Measurements from ENCODE around the gene GJD4.

The GJD4 gene, protein sequence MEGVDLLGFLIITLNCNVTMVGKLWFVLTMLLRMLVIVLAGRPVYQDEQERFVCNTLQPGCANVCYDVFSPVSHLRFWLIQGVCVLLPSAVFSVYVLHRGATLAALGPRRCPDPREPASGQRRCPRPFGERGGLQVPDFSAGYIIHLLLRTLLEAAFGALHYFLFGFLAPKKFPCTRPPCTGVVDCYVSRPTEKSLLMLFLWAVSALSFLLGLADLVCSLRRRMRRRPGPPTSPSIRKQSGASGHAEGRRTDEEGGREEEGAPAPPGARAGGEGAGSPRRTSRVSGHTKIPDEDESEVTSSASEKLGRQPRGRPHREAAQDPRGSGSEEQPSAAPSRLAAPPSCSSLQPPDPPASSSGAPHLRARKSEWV

GRCh38 chr10:35605191-35605590 is at the start of gene GJD4:
Gene GJD4, plus strand, starts transcription at chr10:35605341. Its CDS starts 227 bp downstream, at chr10:35605568.
- DNase-seq = no peak

DNA sequence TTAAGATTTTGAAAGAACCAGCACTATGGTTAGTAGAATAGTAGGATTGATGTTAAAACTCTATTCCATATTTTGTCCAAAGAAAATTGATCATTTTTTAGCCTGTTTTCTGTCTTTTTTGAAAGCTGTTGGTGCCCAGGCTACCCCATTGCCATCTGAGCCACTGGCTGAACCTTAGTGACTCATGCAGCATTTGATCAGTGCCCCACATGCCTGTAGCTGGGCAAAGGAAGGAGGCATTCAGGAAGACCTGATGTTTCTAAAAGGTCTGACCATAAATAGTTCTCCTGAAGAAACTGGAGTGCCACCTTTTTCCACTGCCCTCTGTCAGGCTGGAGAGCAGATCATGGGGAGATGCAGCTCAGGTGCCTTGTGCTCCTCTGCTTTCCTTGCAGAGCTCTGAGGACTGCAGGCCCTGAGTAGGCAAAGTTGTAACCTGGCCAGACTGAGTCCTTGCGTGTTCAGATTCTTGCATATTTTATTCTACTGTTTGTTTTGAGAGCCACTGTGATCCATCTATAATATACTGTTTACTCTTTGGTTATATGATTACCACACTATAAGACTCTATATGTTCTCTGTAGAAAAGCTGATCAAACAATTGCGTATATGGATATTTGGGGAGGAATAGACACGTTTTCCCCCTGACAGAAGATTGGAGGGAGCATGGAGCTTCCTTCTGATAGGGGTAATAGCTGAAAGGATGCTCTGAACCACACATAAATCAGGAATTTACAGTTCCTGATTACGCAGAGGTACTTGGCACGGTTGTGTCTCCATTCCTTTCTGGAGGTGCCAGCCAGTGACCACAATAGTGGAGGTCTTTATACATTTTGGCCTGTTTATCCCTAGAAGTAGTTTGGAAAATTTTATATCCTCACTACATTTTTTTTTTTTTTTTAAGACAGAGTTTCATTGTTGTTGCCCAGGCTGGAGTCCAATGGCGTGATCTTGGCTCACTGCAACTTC is 48.9 kb upstream of the GJD4 start:
- DNase-seq = no peak

- DNase-seq = no peak
These were observed 46.9 kb upstream of the GJD4 start for GRCh38 chr10:35558276-35558675.

- DNase-seq = no peak
These were observed 45.7 kb upstream of the GJD4 start for GRCh38 chr10:35559416-35559815.

GRCh38 chr10:35561715-35562114 is 43.4 kb upstream of the GJD4 start:
- no peak for DNase-seq

- no peak for DNase-seq
These were observed 42.7 kb upstream of the GJD4 start for GRCh38 chr10:35562427-35562826.

GRCh38 chr10:35563261-35563891 is 41.8 kb upstream of the GJD4 start:
- DNase-seq = peak; percentile 78

GRCh38 chr10:35564341-35564968 is 40.7 kb upstream of the GJD4 start:
- no peak for DNase-seq

GRCh38 chr10:35565602-35566081 is 39.5 kb upstream of the GJD4 start:
- DNase-seq = no peak

GRCh38 chr10:35567951-35568350 is 37.2 kb upstream of the GJD4 start:
- no peak for DNase-seq

DNA sequence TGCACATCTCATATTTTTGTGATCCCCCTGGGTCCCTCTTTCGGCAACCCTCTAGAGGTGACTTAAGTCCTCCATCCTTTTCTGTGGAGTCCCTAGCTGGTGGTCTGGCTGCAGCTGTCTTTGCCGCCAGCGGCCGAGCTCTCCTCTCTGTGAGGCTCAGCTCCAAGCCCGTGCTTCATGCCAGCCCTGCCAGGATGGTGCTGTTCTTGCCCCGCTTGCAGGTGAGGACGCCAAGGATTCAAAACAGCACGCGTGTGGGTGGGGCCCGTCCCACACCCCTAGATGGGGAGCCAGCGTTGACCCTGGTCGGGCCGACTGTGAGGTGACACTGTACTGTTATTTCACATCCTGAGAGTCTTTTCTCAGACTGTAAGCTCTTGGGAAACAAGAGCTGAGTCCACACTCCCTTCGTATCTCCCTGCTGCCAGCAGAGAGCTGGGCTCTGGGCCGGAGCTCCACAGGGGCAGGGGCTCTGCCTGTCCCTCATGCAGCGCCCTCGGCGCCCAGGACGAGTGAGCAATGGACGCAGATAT is 36.6 kb upstream of the GJD4 start:
- no peak for DNase-seq

GRCh38 chr10:35569111-35569707 is 35.9 kb upstream of the GJD4 start:
- DNase-seq = no peak

GRCh38 chr10:35569836-35570235 is 35.3 kb upstream of the GJD4 start:
- no peak for DNase-seq

DNA sequence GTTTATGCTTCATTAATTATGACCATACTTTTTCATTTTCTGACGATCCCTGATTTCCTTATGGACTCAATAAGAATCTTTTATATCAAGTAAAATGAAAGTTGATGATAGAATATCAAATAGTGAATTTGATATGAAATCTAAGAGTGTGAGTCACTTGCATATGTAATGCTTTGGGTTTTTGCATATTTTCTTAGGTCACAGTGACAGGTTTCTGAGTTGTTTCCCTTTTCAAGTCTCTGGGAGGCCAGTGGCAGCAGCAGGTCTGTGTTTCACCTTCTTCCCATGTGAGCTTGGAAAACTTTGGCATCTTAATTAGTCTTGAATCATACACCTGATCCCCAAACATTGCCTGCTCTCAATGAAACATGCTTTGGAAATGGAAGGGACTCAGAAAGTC is 34.7 kb upstream of the GJD4 start:
- no peak for DNase-seq

- no peak for DNase-seq
These were observed 32.6 kb upstream of the GJD4 start for GRCh38 chr10:35572583-35572982.

DNA sequence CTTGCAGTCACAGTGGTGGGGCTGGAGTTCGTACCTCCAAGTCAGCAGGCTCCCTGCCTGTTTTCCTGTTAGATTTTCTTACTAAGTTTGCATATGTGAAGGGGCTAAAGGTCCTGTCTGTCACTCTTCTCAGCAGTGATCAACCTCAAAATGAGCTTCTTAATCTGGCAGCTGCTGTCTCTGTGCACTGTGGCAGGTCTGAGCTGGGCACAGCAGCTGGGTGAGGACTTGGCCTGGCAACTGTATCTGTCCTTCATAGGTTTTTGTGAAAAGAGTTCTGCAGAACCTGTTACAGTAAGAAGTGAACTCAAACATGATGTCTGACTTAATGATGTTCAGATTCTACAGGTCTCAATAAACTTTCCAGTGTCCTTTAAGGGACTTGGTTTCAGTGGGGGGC is 31.3 kb upstream of the GJD4 start:
- DNase-seq = no peak

DNA sequence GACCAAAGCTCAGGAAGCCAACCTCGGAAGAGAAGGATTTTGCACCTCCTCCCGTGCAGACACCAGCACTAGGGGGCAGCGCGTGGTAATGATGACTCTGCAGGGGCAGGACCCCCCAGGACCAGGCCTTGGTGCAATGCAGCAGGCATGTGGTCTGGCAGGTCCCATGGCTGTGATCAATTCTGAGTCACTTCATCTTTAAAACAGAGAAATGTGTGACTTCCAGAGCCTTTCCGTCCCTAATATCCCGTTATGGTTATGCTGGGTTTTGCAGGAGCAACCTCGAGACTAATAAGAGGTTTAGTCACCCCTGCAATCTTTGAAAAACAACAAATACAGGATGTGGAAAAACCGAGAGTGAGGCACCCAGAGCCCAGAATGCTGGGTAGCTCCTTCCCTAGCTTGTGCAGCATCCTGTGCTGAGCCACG is 30.2 kb upstream of the GJD4 start:
- no peak for DNase-seq

- no peak for DNase-seq
These were observed 29.5 kb upstream of the GJD4 start for GRCh38 chr10:35575640-35576039.

- no peak for DNase-seq
These were observed 28.4 kb upstream of the GJD4 start for GRCh38 chr10:35576730-35577129.

DNA sequence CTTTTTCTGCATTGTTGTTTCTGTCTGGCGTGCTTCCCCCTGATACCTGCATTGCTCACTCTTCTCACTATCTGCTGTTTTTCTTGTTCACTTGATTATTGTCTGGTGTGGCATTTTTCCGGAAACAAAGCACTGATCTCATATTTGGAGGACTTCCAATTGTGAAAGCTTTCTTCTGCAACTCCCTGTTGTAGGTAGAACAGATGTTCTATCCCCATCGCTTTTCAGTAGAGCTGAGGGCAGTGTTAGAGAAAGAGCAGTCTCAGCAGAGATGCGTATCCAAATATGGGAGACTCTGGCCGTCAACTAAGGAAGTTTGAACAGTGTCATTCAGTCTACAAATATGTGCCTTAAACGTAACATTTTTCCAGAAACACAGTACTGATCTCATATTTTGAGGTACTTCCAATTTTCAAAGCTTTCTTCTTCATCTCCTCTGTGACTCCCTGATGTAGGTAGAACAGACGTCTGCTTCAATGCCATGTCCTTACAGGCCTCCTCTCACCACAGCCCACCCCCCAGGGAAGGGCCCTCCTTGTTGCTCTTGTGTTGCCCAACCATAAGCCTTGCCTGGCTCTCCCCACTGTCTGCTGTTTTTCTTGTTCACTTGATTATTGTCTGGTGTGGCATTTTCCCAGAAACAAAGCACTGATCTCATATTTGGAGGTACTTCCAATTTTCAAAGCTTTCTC is 27.1 kb upstream of the GJD4 start:
- DNase-seq = no peak

DNA sequence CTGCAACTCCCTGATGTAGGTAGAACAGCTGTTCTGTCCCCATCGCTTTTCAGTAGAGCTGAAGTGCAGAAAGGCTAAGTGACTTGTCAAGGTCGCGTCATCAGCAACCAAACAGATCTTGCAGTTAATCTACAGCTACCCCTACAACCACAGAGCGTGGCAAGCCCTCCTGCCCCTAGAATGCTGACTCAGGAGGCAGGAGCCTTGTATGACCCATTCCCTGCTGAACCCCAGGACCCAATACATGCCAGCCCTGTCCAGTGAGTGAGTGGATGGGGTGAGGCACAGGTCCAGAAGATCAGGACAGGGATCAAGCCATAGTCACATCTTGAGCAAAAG is 26.6 kb upstream of the GJD4 start:
- DNase-seq = no peak

GRCh38 chr10:35579116-35579515 is 26.0 kb upstream of the GJD4 start:
- no peak for DNase-seq
